ENCODE measurements around the gene NOX5.

DNA sequence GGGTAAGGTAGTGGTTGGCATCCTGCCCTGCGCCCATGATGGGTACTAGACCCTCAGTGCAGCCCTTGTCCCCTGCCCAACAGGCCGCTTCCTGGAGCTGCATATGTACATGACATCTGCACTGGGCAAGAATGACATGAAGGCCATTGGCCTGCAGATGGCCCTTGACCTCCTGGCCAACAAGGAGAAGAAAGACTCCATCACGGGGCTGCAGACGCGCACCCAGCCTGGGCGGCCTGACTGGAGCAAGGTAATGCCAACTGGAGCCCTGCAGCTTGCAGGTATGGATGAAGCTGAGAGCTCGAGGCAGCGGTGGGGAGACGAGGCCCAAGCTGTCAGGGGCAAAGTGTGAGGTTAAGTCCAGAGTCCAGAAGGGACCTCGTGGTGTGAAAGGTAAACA lies 40.8 kb downstream of the NOX5 start:
- no peak for TF ChIP-seq EP300 (IDR thresholded peaks at IDR 0.05)
- TF ChIP-seq, protein P1, sequence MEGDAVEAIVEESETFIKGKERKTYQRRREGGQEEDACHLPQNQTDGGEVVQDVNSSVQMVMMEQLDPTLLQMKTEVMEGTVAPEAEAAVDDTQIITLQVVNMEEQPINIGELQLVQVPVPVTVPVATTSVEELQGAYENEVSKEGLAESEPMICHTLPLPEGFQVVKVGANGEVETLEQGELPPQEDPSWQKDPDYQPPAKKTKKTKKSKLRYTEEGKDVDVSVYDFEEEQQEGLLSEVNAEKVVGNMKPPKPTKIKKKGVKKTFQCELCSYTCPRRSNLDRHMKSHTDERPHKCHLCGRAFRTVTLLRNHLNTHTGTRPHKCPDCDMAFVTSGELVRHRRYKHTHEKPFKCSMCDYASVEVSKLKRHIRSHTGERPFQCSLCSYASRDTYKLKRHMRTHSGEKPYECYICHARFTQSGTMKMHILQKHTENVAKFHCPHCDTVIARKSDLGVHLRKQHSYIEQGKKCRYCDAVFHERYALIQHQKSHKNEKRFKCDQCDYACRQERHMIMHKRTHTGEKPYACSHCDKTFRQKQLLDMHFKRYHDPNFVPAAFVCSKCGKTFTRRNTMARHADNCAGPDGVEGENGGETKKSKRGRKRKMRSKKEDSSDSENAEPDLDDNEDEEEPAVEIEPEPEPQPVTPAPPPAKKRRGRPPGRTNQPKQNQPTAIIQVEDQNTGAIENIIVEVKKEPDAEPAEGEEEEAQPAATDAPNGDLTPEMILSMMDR (IDR thresholded peaks at IDR 0.05), result no peak

Measured in stomach (tissue), 4 donors.